Hepatocyte (in vitro differentiated cells): ENCODE results near the gene PDSS2. TPM values are rescaled to one million over a fixed set of nuclear protein-coding genes. Genes with fewer than 3 reads are reported as not detected.

Experiments
- DNase-seq: peaks from one replicate; pipeline ENCODE4 v3.0.0-alpha.2; 2016; ENCODE audit warnings: low spot score
- H2AFZ ChIP-seq: fragments of 200-600 bp; sonication (generic); 2 replicates; pipeline ENCODE4 v1.6.0; 2016; ENCODE audit warnings: antibody characterized with exemption, mild to moderate bottlenecking
- H3K27ac ChIP-seq: fragments of 200-600 bp; sonication (generic); 2 replicates; pipeline ENCODE4 v1.5.1; 2016; ENCODE audit warnings: mild to moderate bottlenecking
- H3K27me3 ChIP-seq: fragments of 200-600 bp; sonication (generic); 2 replicates; pipeline ENCODE4 v1.6.1; 2016
- H3K36me3 ChIP-seq: fragments of 200-600 bp; sonication (generic); replicated peaks from 2 replicates; pipeline ENCODE4 v1.5.1; 2016; ENCODE audit warnings: low read depth; ENCODE audit not compliant: insufficient read depth
- H3K4me1 ChIP-seq: fragments of 200-600 bp; sonication (generic); 2 replicates; pipeline ENCODE4 v1.5.1; 2016; ENCODE audit warnings: mild to moderate bottlenecking, moderate library complexity; ENCODE audit not compliant: insufficient read depth
- H3K4me2 ChIP-seq: fragments of 200-600 bp; sonication (generic); 2 replicates; pipeline ENCODE4 v1.6.0; 2016
- H3K4me3 ChIP-seq: fragments of 200-600 bp; sonication (generic); 2 replicates; pipeline ENCODE4 v1.5.1; 2016; ENCODE audit warnings: mild to moderate bottlenecking
- H3K79me2 ChIP-seq: fragments of 200-600 bp; sonication (generic); 2 replicates; pipeline ENCODE4 v1.6.0; 2017; ENCODE audit warnings: mild to moderate bottlenecking
- H3K9me2 ChIP-seq: fragments of 200-600 bp; sonication (generic); replicated peaks from 2 replicates; pipeline ENCODE4 v1.6.0; 2017; ENCODE audit warnings: mild to moderate bottlenecking; ENCODE audit not compliant: insufficient read depth
- H3K9me3 ChIP-seq: fragments of 200-600 bp; sonication (generic); 2 replicates; pipeline ENCODE4 v1.5.1; 2016; ENCODE audit warnings: low read depth, mild to moderate bottlenecking
- H4K20me1 ChIP-seq: fragments of 200-600 bp; sonication (generic); 2 replicates; pipeline ENCODE4 v1.6.0; 2016; ENCODE audit warnings: mild to moderate bottlenecking; ENCODE audit not compliant: insufficient read depth, poor library complexity, severe bottlenecking
- EZH2 ChIP-seq: fragments of 200-600 bp; sonication (generic); IDR thresholded peaks from 2 replicates; pipeline ENCODE4 v1.6.1; 2016; ENCODE audit warnings: antibody characterized with exemption, mild to moderate bottlenecking, borderline replicate concordance
- EZH2phosphoT487 ChIP-seq: fragments of 200-600 bp; sonication (generic); IDR thresholded peaks from one replicate; pipeline ENCODE4 v1.6.1; 2018; ENCODE audit warnings: antibody characterized with exemption, mild to moderate bottlenecking, low read depth, moderate library complexity; ENCODE audit not compliant: unreplicated experiment, severe bottlenecking
- whole genome bisulfite sequencing: methylation state at CpG from one replicate; pipeline ENCODE4 v1.1.6; 2016; ENCODE audit warnings: low lambda C conversion rate; ENCODE audit errors: missing lambda C conversion rate; 5-methylcytosine and 5-hydroxymethylcytosine counted together
- polyA plus RNA-seq: library from polyadenylated mRNA; unstranded; fragments of >200 nt; fragmentation: Nextera tagmentation; extraction: Ambion mirVana; gene quantifications from 2 replicates; pipeline ENCODE4 v1.2.1, GENCODE V29; 2016
- total RNA-seq: library from RNA; depleted of rRNA; stranded (reverse); fragments of >200 nt; gene quantifications from 2 replicates; pipeline ENCODE4 v1.2.3, GENCODE V29; 2014
- TF ChIP-seq, protein P1 (sequence below): fragments of 200-600 bp; sonication (generic); IDR thresholded peaks from 2 replicates; pipeline ENCODE4 v1.5.1; 2016; ENCODE audit warnings: antibody characterized with exemption, mild to moderate bottlenecking; ENCODE audit not compliant: poor library complexity

The PDSS2 gene
- total and polyA plus RNA-seq, 2 experiments from 2014 or later = 15.3 to 18.2 TPM

- H4K20me1 ChIP-seq = no peaks in the 10 kb centered on the region
- no peaks in the 10 kb centered on the region for H3K9me2 ChIP-seq
- H3K79me2 ChIP-seq = no peaks in the 10 kb centered on the region
- no peak overlapping the region for H3K4me3 ChIP-seq
- no peak overlapping the region for H2AFZ ChIP-seq
- TF ChIP-seq EZH2 (no peak), EZH2phosphoT487 (no peak)
- TF ChIP-seq, protein P1, sequence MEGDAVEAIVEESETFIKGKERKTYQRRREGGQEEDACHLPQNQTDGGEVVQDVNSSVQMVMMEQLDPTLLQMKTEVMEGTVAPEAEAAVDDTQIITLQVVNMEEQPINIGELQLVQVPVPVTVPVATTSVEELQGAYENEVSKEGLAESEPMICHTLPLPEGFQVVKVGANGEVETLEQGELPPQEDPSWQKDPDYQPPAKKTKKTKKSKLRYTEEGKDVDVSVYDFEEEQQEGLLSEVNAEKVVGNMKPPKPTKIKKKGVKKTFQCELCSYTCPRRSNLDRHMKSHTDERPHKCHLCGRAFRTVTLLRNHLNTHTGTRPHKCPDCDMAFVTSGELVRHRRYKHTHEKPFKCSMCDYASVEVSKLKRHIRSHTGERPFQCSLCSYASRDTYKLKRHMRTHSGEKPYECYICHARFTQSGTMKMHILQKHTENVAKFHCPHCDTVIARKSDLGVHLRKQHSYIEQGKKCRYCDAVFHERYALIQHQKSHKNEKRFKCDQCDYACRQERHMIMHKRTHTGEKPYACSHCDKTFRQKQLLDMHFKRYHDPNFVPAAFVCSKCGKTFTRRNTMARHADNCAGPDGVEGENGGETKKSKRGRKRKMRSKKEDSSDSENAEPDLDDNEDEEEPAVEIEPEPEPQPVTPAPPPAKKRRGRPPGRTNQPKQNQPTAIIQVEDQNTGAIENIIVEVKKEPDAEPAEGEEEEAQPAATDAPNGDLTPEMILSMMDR = no peak
- WGBS = 98% methylated on average over 3 of the region's 3 CpGs
- no peaks in the 10 kb centered on the region for H3K9me3 ChIP-seq
- DNase-seq = no peak
- H3K4me1 ChIP-seq = no peaks in the 10 kb centered on the region
- H3K36me3 ChIP-seq = no peaks in the 10 kb centered on the region
- H3K27ac ChIP-seq = no peak overlapping the region
- H3K4me2 ChIP-seq = no peak overlapping the region
- no peaks in the 10 kb centered on the region for H3K27me3 ChIP-seq
Measured at GRCh38 chr6:107328081-107328480, 131.3 kb downstream of the PDSS2 start.

DNA sequence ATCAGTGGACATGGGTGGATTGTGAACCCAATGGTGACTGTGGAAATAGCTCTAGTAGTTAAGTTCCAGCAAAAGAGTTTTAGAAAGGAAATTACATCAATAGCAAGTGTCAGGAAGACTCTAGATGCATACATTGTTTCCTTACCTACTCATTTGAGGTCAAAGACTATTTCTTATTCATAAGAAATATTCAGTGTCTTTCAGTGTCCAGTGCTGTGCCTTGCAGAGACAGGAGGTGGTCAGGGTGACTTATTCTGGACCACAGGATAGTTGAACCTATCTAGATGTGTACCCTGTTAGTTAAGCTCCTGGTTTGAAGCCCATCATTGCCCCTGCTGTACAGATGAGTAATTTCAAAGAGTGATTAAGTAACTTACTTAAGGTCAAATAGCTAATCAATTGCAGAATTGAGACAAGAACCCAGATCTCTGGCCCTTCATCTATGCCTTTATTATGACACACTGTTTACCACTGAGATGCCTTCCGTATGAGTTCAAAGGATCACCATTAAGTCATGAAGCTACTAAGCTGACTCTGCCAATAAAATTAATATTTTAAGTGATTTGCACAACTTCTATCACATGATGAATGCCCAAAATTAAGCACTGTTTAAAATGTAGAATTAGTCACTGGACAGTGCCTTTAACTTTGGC lies 136.1 kb downstream of the PDSS2 start:
- H3K4me3 ChIP-seq = no peak overlapping the region
- H2AFZ ChIP-seq = no peak overlapping the region
- no peaks in the 10 kb centered on the region for H3K27me3 ChIP-seq
- no peak overlapping the region for H3K4me2 ChIP-seq
- no peaks in the 10 kb centered on the region for H4K20me1 ChIP-seq
- DNase-seq = no peak
- H3K79me2 ChIP-seq = no peaks in the 10 kb centered on the region
- no peaks in the 10 kb centered on the region for H3K9me3 ChIP-seq
- no peak overlapping the region for H3K27ac ChIP-seq
- H3K9me2 ChIP-seq = no peaks in the 10 kb centered on the region
- TF ChIP-seq EZH2phosphoT487 = no peak
- TF ChIP-seq EZH2 = no peak
- TF ChIP-seq, protein P1 = no peak
- 77% methylated on average over 1 of the region's 1 CpG for WGBS
- no peaks in the 10 kb centered on the region for H3K36me3 ChIP-seq
- no peaks in the 10 kb centered on the region for H3K4me1 ChIP-seq

- Histone ChIP-seq H3K4me2 (no peak overlapping the region), H3K27ac (no peak overlapping the region), H3K9me2 (no peaks in the 10 kb centered on the region), H3K79me2 (no peaks in the 10 kb centered on the region), H3K36me3 (no peaks in the 10 kb centered on the region), H4K20me1 (no peaks in the 10 kb centered on the region), H3K27me3 (no peaks in the 10 kb centered on the region), H2AFZ (no peak overlapping the region), H3K9me3 (no peaks in the 10 kb centered on the region), H3K4me1 (no peaks in the 10 kb centered on the region), H3K4me3 (no peak overlapping the region)
- no peak for TF ChIP-seq EZH2phosphoT487
- no peak for TF ChIP-seq EZH2
- TF ChIP-seq, protein P1 = no peak
- no peak for DNase-seq
Measured at GRCh38 chr6:107321793-107322192, 137.6 kb downstream of the PDSS2 start.
